HAP-1 (cell line): ENCODE data around the gene TNFAIP6.
"Not testable (repeated sequence)": the region's sequence is repeated elsewhere in the genome, so short reads cannot be mapped to it uniquely, and the experiment has no call there.

ENCODE experiments used
- DNase-seq, 2 experiments: peaks; one replicate each; pipeline ENCODE4 v3.0.0-alpha.2; 2016 to 2020; ENCODE audit warnings: low spot score in 2 of 2
- H3K27me3 ChIP-seq: fragments of 250-450 bp; sonication (Bioruptor Pico); 2 replicates; pipeline ENCODE4 v1.5.1; 2020; ENCODE audit warnings: low read depth, mild to moderate bottlenecking, moderate library complexity
- H3K36me3 ChIP-seq: fragments of 250-450 bp; sonication (Bioruptor Pico); replicated peaks from 2 replicates; pipeline ENCODE4 v1.5.1; 2020; ENCODE audit warnings: mild to moderate bottlenecking
- H3K4me1 ChIP-seq: fragments of 250-450 bp; sonication (Bioruptor Pico); 2 replicates; pipeline ENCODE4 v1.5.1; 2020; ENCODE audit warnings: mild to moderate bottlenecking
- H3K4me3 ChIP-seq: fragments of 250-450 bp; sonication (Bioruptor Pico); 2 replicates; pipeline ENCODE4 v1.5.1; 2020; ENCODE audit warnings: mild to moderate bottlenecking, moderate library complexity
- H3K9me3 ChIP-seq: fragments of 250-450 bp; sonication (Bioruptor Pico); 2 replicates; pipeline ENCODE4 v1.5.1; 2020; ENCODE audit warnings: mild to moderate bottlenecking, moderate library complexity
- in situ Hi-C: fragments of 300-500 bp; cut with MboI; formaldehyde crosslinking; loops from 3 replicates; pipeline ENCODE4 v1.14.3; 2020; ENCODE audit warnings: low sequenced_read_pairs, inconsistent platforms, mixed read lengths

Gene TNFAIP6

GRCh38 chr2:151357359-151357758 lies at the start of gene TNFAIP6:
Gene TNFAIP6 (plus strand): TSS chr2:151357592. CDS start chr2:151357667, 75 bp downstream.
- in situ Hi-C loops, result no loop called here
- DNase-seq, result no peak
- no peaks in the 10 kb centered on the region for H3K27me3 ChIP-seq
- H3K9me3 ChIP-seq, result no peaks in the 10 kb centered on the region
- no peak within 1 kb of the TSS for H3K4me3 ChIP-seq
- H3K36me3 ChIP-seq, result no peaks in the 10 kb centered on the region
- H3K4me1 ChIP-seq, result peaks cover 14% of the 10 kb centered on the region

- in situ Hi-C loops, DNase-seq, H3K27me3 ChIP-seq, H3K4me1 ChIP-seq, H3K4me3 ChIP-seq, H3K9me3 ChIP-seq, H3K36me3 ChIP-seq: not testable (repeated sequence)
These were observed 47.1 kb upstream of the TNFAIP6 start for GRCh38 chr2:151310313-151310712.

DNA sequence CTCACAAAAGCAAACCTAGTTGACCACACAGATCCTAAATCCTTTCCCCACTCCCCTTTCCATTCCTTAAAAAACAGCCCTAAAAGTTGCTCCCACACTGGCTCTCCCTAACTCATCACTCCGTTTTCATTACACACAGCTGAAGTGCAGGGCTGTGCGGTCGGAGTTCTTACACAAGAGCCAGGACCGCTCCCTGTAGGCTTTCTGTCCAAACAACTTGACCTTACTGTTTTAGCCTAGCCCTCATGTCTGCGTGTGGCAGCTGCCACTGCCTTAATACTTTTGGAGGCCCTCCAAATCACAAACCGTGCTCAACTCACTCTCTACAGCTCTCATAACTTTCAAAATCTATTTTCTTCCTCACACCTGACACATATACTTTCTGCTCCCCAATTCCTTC lies 45.0 kb upstream of the TNFAIP6 start:
- H3K9me3 ChIP-seq, DNase-seq, H3K4me3 ChIP-seq, H3K4me1 ChIP-seq, H3K36me3 ChIP-seq, in situ Hi-C loops, H3K27me3 ChIP-seq: not testable (repeated sequence)

DNA sequence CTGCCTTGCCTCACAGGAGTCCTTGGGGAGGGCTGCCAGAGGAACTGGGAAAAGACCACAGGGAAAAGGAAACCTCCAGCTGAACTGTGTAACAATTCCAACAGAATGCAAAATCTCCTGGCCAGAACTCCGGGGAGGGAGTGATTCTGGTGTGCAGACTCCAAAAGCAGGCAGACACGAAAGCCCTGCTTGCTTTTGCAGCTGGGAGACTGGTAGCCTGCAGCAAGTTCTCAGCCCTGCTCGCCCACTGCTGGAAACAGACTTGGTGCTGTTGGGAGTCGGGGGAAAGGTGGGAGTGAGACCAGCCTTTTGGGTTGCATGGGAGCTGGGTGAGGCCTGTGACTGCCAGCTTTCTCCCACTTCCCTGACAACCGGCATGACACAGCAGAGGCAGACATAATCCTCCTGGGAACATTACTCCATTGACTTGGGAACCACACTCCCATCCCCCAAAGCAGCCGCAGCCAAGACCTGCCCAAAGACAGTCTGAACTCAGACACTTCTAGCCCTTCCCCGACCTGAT lies 42.0 kb upstream of the TNFAIP6 start:
- no peaks in the 10 kb centered on the region for H3K27me3 ChIP-seq
- 0 out of 2 replicates have a peak, but pooled peaks cover 2% of the 10 kb centered on the region for H3K9me3 ChIP-seq
- H3K4me3 ChIP-seq, result no peak overlapping the region
- in situ Hi-C loops, result no loop called here
- no peaks in the 10 kb centered on the region for H3K36me3 ChIP-seq
- DNase-seq, result peak in 1 of 2 experiments; percentile 42
- peaks cover 7% of the 10 kb centered on the region for H3K4me1 ChIP-seq

DNA sequence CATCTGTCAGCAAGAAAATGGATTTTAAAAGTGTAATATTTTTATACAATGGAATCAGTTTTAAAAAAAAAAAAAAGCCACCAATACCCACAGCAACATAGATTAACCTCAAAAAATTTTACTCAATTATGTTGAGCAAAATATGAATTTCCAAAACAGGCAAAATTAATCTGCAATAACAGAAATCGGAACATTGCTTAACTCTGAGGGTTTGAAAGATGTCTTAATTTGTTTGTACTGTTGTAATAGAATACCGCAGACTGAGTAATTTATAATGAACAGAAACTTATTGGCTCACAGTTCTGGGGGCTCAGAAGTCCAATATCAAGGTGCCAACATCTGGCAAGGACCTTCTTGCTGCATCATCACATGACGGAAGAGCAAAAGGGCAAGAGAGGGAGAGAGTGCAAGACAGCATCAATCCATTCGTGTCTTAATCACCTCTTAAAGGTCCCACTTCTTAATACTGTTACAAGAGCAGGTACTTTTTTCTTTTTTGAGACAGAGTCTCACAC lies 31.8 kb upstream of the TNFAIP6 start:
- Histone ChIP-seq H3K36me3 (no peaks in the 10 kb centered on the region), H3K4me3 (no peak overlapping the region), H3K9me3 (no peaks in the 10 kb centered on the region), H3K27me3 (no peaks in the 10 kb centered on the region), H3K4me1 (no peaks in the 10 kb centered on the region)
- in situ Hi-C loops, result no loop called here
- no peak for DNase-seq

- DNase-seq, result no peak
- in situ Hi-C loops, result no loop called here
These were observed 30.8 kb upstream of the TNFAIP6 start for GRCh38 chr2:151326554-151326953.

GRCh38 chr2:151329998-151330397 lies 27.4 kb upstream of the TNFAIP6 start:
- no peak for DNase-seq
- no peaks in the 10 kb centered on the region for H3K4me1 ChIP-seq
- in situ Hi-C loops, result no loop called here
- H3K27me3 ChIP-seq, result no peaks in the 10 kb centered on the region
- no peak overlapping the region for H3K4me3 ChIP-seq
- H3K36me3 ChIP-seq, result no peaks in the 10 kb centered on the region
- H3K9me3 ChIP-seq, result no peaks in the 10 kb centered on the region

More at GRCh38 chr2:151326554-151326953, 30.8 kb upstream of the TNFAIP6 start:
- H3K27me3 ChIP-seq, result no peaks in the 10 kb centered on the region
- no peak overlapping the region for H3K4me3 ChIP-seq
- H3K4me1 ChIP-seq, result no peaks in the 10 kb centered on the region
- no peaks in the 10 kb centered on the region for H3K36me3 ChIP-seq
- no peaks in the 10 kb centered on the region for H3K9me3 ChIP-seq

GRCh38 chr2:151333083-151333482 lies 24.3 kb upstream of the TNFAIP6 start:
- H3K4me3 ChIP-seq, result no peak overlapping the region
- H3K9me3 ChIP-seq, result no peaks in the 10 kb centered on the region
- no peak for DNase-seq
- in situ Hi-C loops, result no loop called here
- H3K27me3 ChIP-seq, result no peaks in the 10 kb centered on the region
- H3K36me3 ChIP-seq, result no peaks in the 10 kb centered on the region
- H3K4me1 ChIP-seq, result no peaks in the 10 kb centered on the region

- no peaks in the 10 kb centered on the region for H3K9me3 ChIP-seq
- no peaks in the 10 kb centered on the region for H3K36me3 ChIP-seq
- H3K4me1 ChIP-seq, result no peaks in the 10 kb centered on the region
- no peak for DNase-seq
- no peak overlapping the region for H3K4me3 ChIP-seq
- H3K27me3 ChIP-seq, result no peaks in the 10 kb centered on the region
- in situ Hi-C loops, result no loop called here
These were observed 23.1 kb upstream of the TNFAIP6 start for GRCh38 chr2:151334082-151334815.

- no peaks in the 10 kb centered on the region for H3K36me3 ChIP-seq
- H3K4me3 ChIP-seq, result no peak overlapping the region
- in situ Hi-C loops, result no loop called here
- DNase-seq, result no peak
- no peaks in the 10 kb centered on the region for H3K9me3 ChIP-seq
- H3K27me3 ChIP-seq, result no peaks in the 10 kb centered on the region
- H3K4me1 ChIP-seq, result no peaks in the 10 kb centered on the region
These were observed 20.5 kb upstream of the TNFAIP6 start for GRCh38 chr2:151336863-151337371.

- no peak for DNase-seq
These were observed 19.7 kb upstream of the TNFAIP6 start for GRCh38 chr2:151337643-151338042.

DNA sequence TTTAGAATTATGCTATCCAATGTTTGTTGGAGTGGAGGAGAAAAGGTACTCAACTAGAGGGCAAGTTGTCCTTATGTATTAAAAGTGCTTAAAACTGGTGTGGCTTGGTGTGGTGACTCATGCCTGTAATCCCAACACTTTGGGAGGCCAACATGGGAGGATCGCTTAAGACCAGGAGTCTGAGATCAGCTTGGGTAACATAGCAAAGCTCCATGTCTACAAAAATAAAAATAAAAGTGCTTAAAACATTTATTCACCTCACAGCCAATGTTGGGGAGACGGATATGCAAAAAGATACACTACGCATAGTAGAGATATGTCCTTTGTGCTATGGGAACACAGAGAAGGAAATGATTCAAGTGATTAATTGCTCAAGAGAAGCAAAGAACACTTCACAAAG lies 19.3 kb upstream of the TNFAIP6 start:
- no peak overlapping the region for H3K4me3 ChIP-seq
- no peak for DNase-seq
- no peaks in the 10 kb centered on the region for H3K4me1 ChIP-seq
- no peaks in the 10 kb centered on the region for H3K9me3 ChIP-seq
- in situ Hi-C loops, result no loop called here
- no peaks in the 10 kb centered on the region for H3K27me3 ChIP-seq
- H3K36me3 ChIP-seq, result no peaks in the 10 kb centered on the region

More at GRCh38 chr2:151337643-151338042, 19.7 kb upstream of the TNFAIP6 start:
- H3K4me3 ChIP-seq, result no peak overlapping the region
- in situ Hi-C loops, result no loop called here
- H3K9me3 ChIP-seq, result no peaks in the 10 kb centered on the region
- H3K36me3 ChIP-seq, result no peaks in the 10 kb centered on the region
- no peaks in the 10 kb centered on the region for H3K27me3 ChIP-seq
- no peaks in the 10 kb centered on the region for H3K4me1 ChIP-seq

DNA sequence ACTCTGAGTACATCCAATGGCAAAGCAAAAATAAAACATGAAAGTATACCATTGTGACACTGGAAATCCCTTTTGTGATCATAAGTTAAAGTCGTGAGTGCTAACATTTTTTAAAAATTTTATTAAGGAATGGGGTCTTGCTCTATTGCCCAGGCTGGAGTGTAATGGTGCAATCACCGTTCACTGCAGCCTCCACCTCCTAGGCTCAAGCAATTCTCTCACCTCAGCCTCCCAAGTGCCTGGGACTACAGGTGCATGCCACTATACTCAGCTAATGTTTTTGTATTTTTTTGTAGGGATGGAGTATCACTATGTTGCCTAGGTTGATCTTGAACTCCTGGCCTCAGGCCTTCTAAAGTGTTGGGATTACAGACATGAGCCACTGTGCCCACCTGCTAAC lies 14.3 kb upstream of the TNFAIP6 start:
- no peaks in the 10 kb centered on the region for H3K9me3 ChIP-seq
- no peaks in the 10 kb centered on the region for H3K36me3 ChIP-seq
- in situ Hi-C loops, result no loop called here
- no peak overlapping the region for H3K4me3 ChIP-seq
- no peak for DNase-seq
- no peaks in the 10 kb centered on the region for H3K27me3 ChIP-seq
- no peaks in the 10 kb centered on the region for H3K4me1 ChIP-seq

GRCh38 chr2:151344191-151344590 lies 13.2 kb upstream of the TNFAIP6 start:
- H3K36me3 ChIP-seq, H3K4me1 ChIP-seq, H3K9me3 ChIP-seq, H3K4me3 ChIP-seq, in situ Hi-C loops, DNase-seq, H3K27me3 ChIP-seq: not testable (repeated sequence)
